Gastrocnemius medialis (tissue), 4 donors: ENCODE results near the gene ZBTB17.

ENCODE experiments used
- POLR2A ChIP-seq, 2 donors: fragments of 450-650 bp; IDR thresholded peaks; one replicate each; pipeline ENCODE4 v1.6.1; 2017; ENCODE audit warnings: antibody characterized with exemption in 2 of 2, mild to moderate bottlenecking in 2 of 2, moderate library complexity in 2 of 2
- TF ChIP-seq, protein P1 (sequence below), 5 experiments: fragments of 450-650 bp in 3 of 5; fragments of 200-600 bp in 2 of 5; sonication (generic) in 2 of 5; IDR thresholded peaks in 4 of 5; conservative IDR thresholded peaks in 1 of 5; 1 replicate in 4 of 5; 2 replicates in 1 of 5; pipeline ENCODE4 v1.5.1; 2016 to 2019; ENCODE audit warnings: antibody characterized with exemption in 5 of 5, mild to moderate bottlenecking in 3 of 5, moderate library complexity in 3 of 5

DNA sequence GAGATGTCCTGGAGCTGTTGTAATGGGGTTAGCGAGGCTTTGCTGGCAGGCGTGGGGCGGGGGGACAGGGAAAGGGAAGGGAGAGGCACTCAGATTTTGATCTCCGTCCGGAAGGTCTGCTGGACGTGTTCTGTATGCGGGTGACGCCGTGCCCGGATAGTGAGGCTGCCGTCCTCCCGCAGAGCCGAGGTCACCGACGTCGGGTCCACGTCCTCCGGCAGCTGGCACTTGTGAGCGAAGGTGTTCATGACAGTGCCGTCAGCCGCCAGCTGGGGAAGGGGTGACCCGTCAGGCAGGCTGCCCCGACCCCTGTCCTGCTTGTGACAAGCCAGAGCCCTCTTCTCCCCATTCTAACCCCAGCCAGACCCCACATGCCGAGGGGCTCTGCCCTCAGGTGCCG lies 39.6 kb upstream of the ZBTB17 start:
- TF ChIP-seq, protein P1, sequence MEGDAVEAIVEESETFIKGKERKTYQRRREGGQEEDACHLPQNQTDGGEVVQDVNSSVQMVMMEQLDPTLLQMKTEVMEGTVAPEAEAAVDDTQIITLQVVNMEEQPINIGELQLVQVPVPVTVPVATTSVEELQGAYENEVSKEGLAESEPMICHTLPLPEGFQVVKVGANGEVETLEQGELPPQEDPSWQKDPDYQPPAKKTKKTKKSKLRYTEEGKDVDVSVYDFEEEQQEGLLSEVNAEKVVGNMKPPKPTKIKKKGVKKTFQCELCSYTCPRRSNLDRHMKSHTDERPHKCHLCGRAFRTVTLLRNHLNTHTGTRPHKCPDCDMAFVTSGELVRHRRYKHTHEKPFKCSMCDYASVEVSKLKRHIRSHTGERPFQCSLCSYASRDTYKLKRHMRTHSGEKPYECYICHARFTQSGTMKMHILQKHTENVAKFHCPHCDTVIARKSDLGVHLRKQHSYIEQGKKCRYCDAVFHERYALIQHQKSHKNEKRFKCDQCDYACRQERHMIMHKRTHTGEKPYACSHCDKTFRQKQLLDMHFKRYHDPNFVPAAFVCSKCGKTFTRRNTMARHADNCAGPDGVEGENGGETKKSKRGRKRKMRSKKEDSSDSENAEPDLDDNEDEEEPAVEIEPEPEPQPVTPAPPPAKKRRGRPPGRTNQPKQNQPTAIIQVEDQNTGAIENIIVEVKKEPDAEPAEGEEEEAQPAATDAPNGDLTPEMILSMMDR (IDR thresholded peaks at IDR 0.05 in 4 of 5, conservative IDR thresholded peaks at IDR 0.05 in 1 of 5) = no peak
- TF ChIP-seq POLR2A (IDR thresholded peaks at IDR 0.05) = no peak
